RCC 7860 (cell line): ENCODE results near the gene HOXD8.

Experiments used
- DNase-seq: peaks from one replicate; pipeline ENCODE4 v3.0.0-alpha.2; 2015; ENCODE audit warnings: low spot score
- FAIRE-seq: peaks from 2 replicates; lab custom pipeline; 2012; peaks lifted over from hg19 to GRCh38; lab: Jason Lieb, UNC

HOXD8 gene

GRCh38 chr2:176090862-176091261 is 38.6 kb upstream of the HOXD8 start:
- no peak for FAIRE-seq
- no peak for DNase-seq

- FAIRE-seq = no peak
- DNase-seq = no peak
Measured at GRCh38 chr2:176091329-176092258, 37.9 kb upstream of the HOXD8 start.

- no peak for FAIRE-seq
- no peak for DNase-seq
Measured at GRCh38 chr2:176092270-176093144, 37.0 kb upstream of the HOXD8 start, which contains the start of gene HOXD13. TSS of gene HOXD13 (plus strand) at chr2:176092721. CDS start at chr2:176092891, 170 bp downstream.

GRCh38 chr2:176093145-176093897 is 36.2 kb upstream of the HOXD8 start:
- DNase-seq (no peak), FAIRE-seq (no peak)

- FAIRE-seq (no peak), DNase-seq (no peak)
Measured at GRCh38 chr2:176093898-176094249, 35.6 kb upstream of the HOXD8 start.

- no peak for DNase-seq
- no peak for FAIRE-seq
Measured at GRCh38 chr2:176094349-176094748, 35.2 kb upstream of the HOXD8 start.

- no peak for DNase-seq
- no peak for FAIRE-seq
Measured at GRCh38 chr2:176095421-176095820, 34.1 kb upstream of the HOXD8 start.

GRCh38 chr2:176096243-176096985 is 33.1 kb upstream of the HOXD8 start:
- no peak for FAIRE-seq

GRCh38 chr2:176096986-176097819 is 32.3 kb upstream of the HOXD8 start:
- DNase-seq (peak; percentile 74), FAIRE-seq (no peak)

More at GRCh38 chr2:176096243-176096985, 33.1 kb upstream of the HOXD8 start:
- DNase-seq = no peak

GRCh38 chr2:176097820-176098365 is 31.6 kb upstream of the HOXD8 start:
- DNase-seq (no peak), FAIRE-seq (no peak)

GRCh38 chr2:176098366-176099158 is 30.9 kb upstream of the HOXD8 start:
- DNase-seq (no peak), FAIRE-seq (no peak)

- FAIRE-seq (no peak), DNase-seq (no peak)
Measured at GRCh38 chr2:176099159-176099727, 30.3 kb upstream of the HOXD8 start.

- no peak for FAIRE-seq
- DNase-seq = no peak
Measured at GRCh38 chr2:176099728-176100546, 29.6 kb upstream of the HOXD8 start, which contains the start of gene HOXD12. TSS of gene HOXD12 (plus strand) at chr2:176099795. CDS start at chr2:176099802, 7 bp downstream.

- DNase-seq (no peak), FAIRE-seq (no peak)
Measured at GRCh38 chr2:176100547-176101140, 28.9 kb upstream of the HOXD8 start.

GRCh38 chr2:176101216-176101830 is 28.2 kb upstream of the HOXD8 start:
- no peak for FAIRE-seq
- no peak for DNase-seq

- FAIRE-seq (no peak), DNase-seq (no peak)
Measured at GRCh38 chr2:176101842-176102241, 27.7 kb upstream of the HOXD8 start.
